Tibial artery (tissue), 4 donors: Measurements from ENCODE around the gene CSRP1.

ENCODE experiments used
- DNase-seq, 2 donors: peaks; one replicate each; pipeline ENCODE4 v3.0.0-alpha.2; 2019
- H3K27ac ChIP-seq, 2 donors: fragments of 200-600 bp; sonication (generic) in 1 of 2; 1 replicate in 1 of 2; 2 replicates in 1 of 2; pipeline ENCODE4 v1.5.1; 2018 to 2019; ENCODE audit warnings: mild to moderate bottlenecking in 1 of 2
- H3K27me3 ChIP-seq, 2 donors: fragments of 200-600 bp; sonication (generic) in 1 of 2; one replicate each; pipeline versions ENCODE4 v1.5.1 to v1.6.0; 2016 to 2019
- H3K36me3 ChIP-seq, 3 donors: fragments of 200-600 bp; sonication (generic) in 2 of 3; one replicate each; pipeline ENCODE4 v1.5.1; 2016 to 2019; ENCODE audit warnings: mild to moderate bottlenecking in 2 of 3
- H3K4me1 ChIP-seq, 4 donors: fragments of 200-600 bp; sonication (generic) in 2 of 4; 1 replicate in 3 of 4; 2 replicates in 1 of 4; pipeline ENCODE4 v1.5.1; 2016 to 2019
- H3K4me3 ChIP-seq, 2 donors: fragments of 200-600 bp; sonication (generic) in 1 of 2; 1 replicate in 1 of 2; 2 replicates in 1 of 2; pipeline ENCODE4 v1.5.1; 2018 to 2019; ENCODE audit warnings: mild to moderate bottlenecking in 2 of 2
- H3K9me3 ChIP-seq, 3 donors: fragments of 200-600 bp; sonication (generic) in 1 of 3; one replicate each; pipeline ENCODE4 v1.5.1; 2016 to 2019
- CTCF ChIP-seq, 2 experiments: fragments of 200-600 bp in 1 of 2; fragments of 450-650 bp in 1 of 2; IDR thresholded peaks; one replicate each; pipeline ENCODE4 v1.5.1; 2017 to 2019; ENCODE audit warnings: antibody characterized with exemption in 2 of 2, mild to moderate bottlenecking in 1 of 2, moderate library complexity in 1 of 2
- intact Hi-C: fragments of 100-400 bp; cut with DNase I; formaldehyde crosslinking; loops from one replicate; pipeline ENCODE4 v1.15.0; 2023; ENCODE audit warnings: low total_unique reads

Gene CSRP1

GRCh38 chr1:201463071-201463552 is 43.8 kb downstream of the CSRP1 start:
- Histone ChIP-seq H3K4me1 (peaks cover 0 to 70% (median 57%) of the 10 kb centered on the region in 4 donors), H3K4me3 (no peak overlapping the region), H3K27me3 (no peaks in the 10 kb centered on the region), H3K9me3 (no peaks in the 10 kb centered on the region), H3K27ac (peak overlapping the region; percentile 90 to 96), H3K36me3 (peaks cover 15 to 19% (median 19%) of the 10 kb centered on the region in 3 donors)
- TF ChIP-seq CTCF (IDR thresholded peaks at IDR 0.05) = peak; percentile 37 to 49
- DNase-seq = peak in 1 of 2 donors; percentile 70
- intact Hi-C loops = no loop called here

- intact Hi-C loops = no loop called here
- peaks cover 0 to 69% (median 52%) of the 10 kb centered on the region in 4 donors for H3K4me1 ChIP-seq
- DNase-seq = peak; percentile 96 to 98
- peaks cover 15 to 19% (median 19%) of the 10 kb centered on the region in 3 donors for H3K36me3 ChIP-seq
- TF ChIP-seq CTCF (IDR thresholded peaks at IDR 0.05) = peak in 1 of 2 experiments; percentile 13
- H3K9me3 ChIP-seq = no peaks in the 10 kb centered on the region
- no peaks in the 10 kb centered on the region for H3K27me3 ChIP-seq
- H3K4me3 ChIP-seq = peak overlapping the region in 1 of 2 donors; percentile 6
- H3K27ac ChIP-seq = peak overlapping the region; percentile 90 to 96
These were observed 45.1 kb downstream of the CSRP1 start for GRCh38 chr1:201461645-201462441.

- peak overlapping the region; percentile 90 to 96 for H3K27ac ChIP-seq
- H3K36me3 ChIP-seq = peaks cover 15 to 19% (median 18%) of the 10 kb centered on the region in 3 donors
- no peaks in the 10 kb centered on the region for H3K9me3 ChIP-seq
- peak overlapping the region in 1 of 2 donors; percentile 6 for H3K4me3 ChIP-seq
- H3K4me1 ChIP-seq = peaks cover 0 to 63% (median 47%) of the 10 kb centered on the region in 4 donors
- DNase-seq = peak; percentile 84 to 87
- TF ChIP-seq CTCF (IDR thresholded peaks at IDR 0.05) = no peak
- intact Hi-C loops = no loop called here
- H3K27me3 ChIP-seq = no peaks in the 10 kb centered on the region
These were observed 45.9 kb downstream of the CSRP1 start for GRCh38 chr1:201460814-201461644.

GRCh38 chr1:201459775-201460174 is 47.1 kb downstream of the CSRP1 start:
- peak in 1 of 2 donors; percentile 66 for DNase-seq
- intact Hi-C loops = loop anchor here (10.0 kb wide), 1 partner anchor 255 kb away; no protein-coding TSS in a partner anchor

More at GRCh38 chr1:201459775-201460174, 47.1 kb downstream of the CSRP1 start:
- H3K9me3 ChIP-seq = no peaks in the 10 kb centered on the region
- no peak for TF ChIP-seq CTCF (IDR thresholded peaks at IDR 0.05)
- H3K36me3 ChIP-seq = peaks cover 5 to 7% (median 6%) of the 10 kb centered on the region in 3 donors
- no peaks in the 10 kb centered on the region for H3K27me3 ChIP-seq
- H3K27ac ChIP-seq = peak overlapping the region; percentile 90 to 96
- H3K4me1 ChIP-seq = peaks cover 0 to 54% (median 39%) of the 10 kb centered on the region in 4 donors
- no peak overlapping the region for H3K4me3 ChIP-seq
